Natural killer cell (primary cell): ENCODE measurements around the gene DGKD. TPM values are rescaled to one million over a fixed set of nuclear protein-coding genes. Genes with fewer than 3 reads are reported as not detected.
A peak's percentile ranks its signal among the peaks of the same experiment; 100 is the strongest.

ENCODE experiments used
- ATAC-seq, 3 donors: fragments of 150-1000 bp in 2 of 3; fragments of 200-7000 bp in 1 of 3; cut with Tn5 transposase; 1 replicate in 1 of 3; 2 replicates in 2 of 3; pipeline ENCODE4 v1.10.0; 2021; ENCODE audit warnings: mild to moderate bottlenecking in 2 of 3, moderate library complexity in 2 of 3
- DNase-seq, 2 donors: peaks; one replicate each; pipeline versions ENCODE4 v3.0.0 to v3.0.0-alpha.2; 2013 to 2021; ENCODE audit warnings: mixed read lengths in 1 of 2
- H3K27ac ChIP-seq: one replicate; pipeline ENCODE4 v1.5.1; 2013; ENCODE audit warnings: mild to moderate bottlenecking, low read length
- H3K27me3 ChIP-seq: one replicate; pipeline ENCODE4 v1.6.1; 2013; ENCODE audit warnings: low read length; ENCODE audit not compliant: control insufficient read depth, insufficient read depth
- H3K36me3 ChIP-seq: one replicate; pipeline ENCODE4 v1.6.1; 2013; ENCODE audit warnings: low read length; ENCODE audit not compliant: control insufficient read depth, insufficient read depth
- H3K4me1 ChIP-seq: one replicate; pipeline ENCODE4 v1.6.1; 2013; ENCODE audit warnings: low read length; ENCODE audit not compliant: control insufficient read depth, insufficient read depth
- H3K4me3 ChIP-seq: one replicate; pipeline ENCODE4 v1.5.1; 2013; ENCODE audit warnings: low read length
- H3K9me3 ChIP-seq: one replicate; pipeline ENCODE4 v1.6.1; 2013; ENCODE audit warnings: low read length; ENCODE audit not compliant: control insufficient read depth, insufficient read depth
- H3K27ac Mint-ChIP-seq, 2 donors: one replicate each; pipeline ENCODE4 v1.8.0; 2022; ENCODE audit warnings: mild to moderate bottlenecking in 2 of 2, mixed read lengths in 2 of 2, moderate library complexity in 1 of 2
- H3K27me3 Mint-ChIP-seq, 2 donors: one replicate each; pipeline ENCODE4 v1.8.0; 2022; ENCODE audit warnings: low read depth in 2 of 2, mixed read lengths in 2 of 2
- H3K36me3 Mint-ChIP-seq: one replicate; pipeline ENCODE4 v1.8.0; 2022; ENCODE audit warnings: mixed read lengths
- H3K4me1 Mint-ChIP-seq, 2 donors: one replicate each; pipeline ENCODE4 v1.8.0; 2022; ENCODE audit warnings: mixed read lengths in 2 of 2
- H3K4me3 Mint-ChIP-seq: one replicate; pipeline ENCODE4 v1.8.0; 2022; ENCODE audit warnings: mild to moderate bottlenecking, moderate library complexity, mixed read lengths
- H3K9me3 Mint-ChIP-seq, 2 donors: one replicate each; pipeline ENCODE4 v1.8.0; 2022; ENCODE audit warnings: mixed read lengths in 2 of 2
- CTCF ChIP-seq: fragments of 200-600 bp; IDR thresholded peaks from one replicate; pipeline ENCODE4 v1.8.0; 2022; ENCODE audit warnings: antibody characterized with exemption
- WGBS: methylation state at CpG from one replicate; pipeline ENCODE4 v1.1.7; 2013; ENCODE audit warnings: missing lambda C conversion rate; ENCODE audit not compliant: insufficient coverage; 5-methylcytosine and 5-hydroxymethylcytosine counted together
- intact Hi-C: fragments of 100-400 bp; cut with micrococcal nuclease; formaldehyde crosslinking; loops from one replicate; pipeline ENCODE4 v1.14.2; 2022
- total RNA-seq, 4 donors: library from RNA; stranded (reverse); fragments of 120-200 nt in 1 of 4; gene quantifications; one replicate each; pipeline versions ENCODE4 v1.2.3 to v1.2.4, GENCODE V29; 2013 to 2022

The DGKD gene
- total RNA-seq, 3 donors from 2014 or later (not counting 1 experiment from before 2014, with no cell fraction given) = 299 to 456 (median 329) TPM

GRCh38 chr2:233349005-233349998, 5.0 kb upstream of the DGKD start:
- Histone ChIP-seq H3K9me3 (no peaks in the 10 kb centered on the region), H3K36me3 (no peaks in the 10 kb centered on the region), H3K4me1 (peaks cover 45% of the 10 kb centered on the region), H3K27me3 (no peaks in the 10 kb centered on the region), H3K27ac (peak overlapping the region; percentile 39), H3K4me3 (no peak overlapping the region)
- no peaks in the 10 kb centered on the region for H3K9me3 Mint-ChIP-seq
- peaks cover 16 to 46% of the 10 kb centered on the region in 2 donors for H3K4me1 Mint-ChIP-seq
- no peaks in the 10 kb centered on the region for H3K36me3 Mint-ChIP-seq
- H3K4me3 Mint-ChIP-seq = no peak overlapping the region
- no peak for TF ChIP-seq CTCF
- intact Hi-C loops = no loop called here
- DNase-seq = no peak
- ATAC-seq = peak in 1 of 3 donors; percentile 15
- H3K27me3 Mint-ChIP-seq = peaks cover 0 to 6% of the 10 kb centered on the region in 2 donors
- H3K27ac Mint-ChIP-seq = no peak overlapping the region
- 58% methylated on average over 15 of the region's 15 CpGs for WGBS

- Mint-ChIP-seq H3K27me3 (peaks cover 0 to 6% of the 10 kb centered on the region in 2 donors), H3K4me3 (no peak overlapping the region), H3K4me1 (peaks cover 22 to 53% of the 10 kb centered on the region in 2 donors), H3K27ac (no peak overlapping the region), H3K36me3 (no peaks in the 10 kb centered on the region), H3K9me3 (no peaks in the 10 kb centered on the region)
- H3K27ac ChIP-seq = no peak overlapping the region
- no peaks in the 10 kb centered on the region for H3K9me3 ChIP-seq
- ATAC-seq = no peak
- WGBS = 53% methylated on average over 8 of the region's 8 CpGs
- intact Hi-C loops = no loop called here
- TF ChIP-seq CTCF = no peak
- H3K4me1 ChIP-seq = peaks cover 52% of the 10 kb centered on the region
- no peak for DNase-seq
- H3K27me3 ChIP-seq = no peaks in the 10 kb centered on the region
- H3K36me3 ChIP-seq = no peaks in the 10 kb centered on the region
- H3K4me3 ChIP-seq = no peak overlapping the region
Measured at GRCh38 chr2:233350708-233351107, 3.6 kb upstream of the DGKD start.

GRCh38 chr2:233351423-233351822, 2.9 kb upstream of the DGKD start:
- ATAC-seq = no peak
- WGBS = 87% methylated on average over 7 of the region's 7 CpGs
- Mint-ChIP-seq H3K27me3 (peaks cover 0 to 5% of the 10 kb centered on the region in 2 donors), H3K4me1 (peaks cover 29 to 60% of the 10 kb centered on the region in 2 donors), H3K9me3 (no peaks in the 10 kb centered on the region), H3K36me3 (no peaks in the 10 kb centered on the region), H3K27ac (peak overlapping the region in 1 of 2 donors; percentile 32), H3K4me3 (no peak overlapping the region)
- Histone ChIP-seq H3K9me3 (no peaks in the 10 kb centered on the region), H3K27me3 (no peaks in the 10 kb centered on the region), H3K4me3 (no peak overlapping the region), H3K4me1 (peaks cover 59% of the 10 kb centered on the region), H3K27ac (no peak overlapping the region), H3K36me3 (no peaks in the 10 kb centered on the region)
- TF ChIP-seq CTCF = no peak
- intact Hi-C loops = no loop called here
- DNase-seq = no peak
